ENCODE results near the gene PRDM5.

PRDM5 gene

DNA sequence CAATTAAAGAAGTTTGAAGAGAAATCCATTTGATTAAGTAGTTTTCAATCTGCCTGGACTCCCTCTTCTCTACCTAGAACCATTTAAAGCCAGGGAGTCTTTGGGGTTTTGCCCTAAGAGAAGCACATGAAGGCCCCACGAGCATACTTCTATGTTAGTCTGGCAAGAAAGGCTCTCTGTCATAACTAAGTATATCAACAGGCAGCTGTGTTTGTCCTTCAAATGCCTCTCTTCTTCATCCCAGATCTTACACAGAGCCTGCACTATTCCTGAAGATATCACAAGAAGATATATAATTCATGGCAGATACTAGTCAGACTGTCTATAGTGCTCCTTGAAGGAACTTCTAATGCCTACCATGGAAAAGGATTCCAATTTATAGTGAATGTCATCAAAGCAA lies 206.2 kb downstream of the PRDM5 start:
- TF ChIP-seq, protein P1, sequence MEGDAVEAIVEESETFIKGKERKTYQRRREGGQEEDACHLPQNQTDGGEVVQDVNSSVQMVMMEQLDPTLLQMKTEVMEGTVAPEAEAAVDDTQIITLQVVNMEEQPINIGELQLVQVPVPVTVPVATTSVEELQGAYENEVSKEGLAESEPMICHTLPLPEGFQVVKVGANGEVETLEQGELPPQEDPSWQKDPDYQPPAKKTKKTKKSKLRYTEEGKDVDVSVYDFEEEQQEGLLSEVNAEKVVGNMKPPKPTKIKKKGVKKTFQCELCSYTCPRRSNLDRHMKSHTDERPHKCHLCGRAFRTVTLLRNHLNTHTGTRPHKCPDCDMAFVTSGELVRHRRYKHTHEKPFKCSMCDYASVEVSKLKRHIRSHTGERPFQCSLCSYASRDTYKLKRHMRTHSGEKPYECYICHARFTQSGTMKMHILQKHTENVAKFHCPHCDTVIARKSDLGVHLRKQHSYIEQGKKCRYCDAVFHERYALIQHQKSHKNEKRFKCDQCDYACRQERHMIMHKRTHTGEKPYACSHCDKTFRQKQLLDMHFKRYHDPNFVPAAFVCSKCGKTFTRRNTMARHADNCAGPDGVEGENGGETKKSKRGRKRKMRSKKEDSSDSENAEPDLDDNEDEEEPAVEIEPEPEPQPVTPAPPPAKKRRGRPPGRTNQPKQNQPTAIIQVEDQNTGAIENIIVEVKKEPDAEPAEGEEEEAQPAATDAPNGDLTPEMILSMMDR (IDR thresholded peaks at IDR 0.05; ENCODE audit: low read length), result no peak
- no peak for TF ChIP-seq EZH2 (IDR thresholded peaks at IDR 0.05; ENCODE audit: borderline replicate concordance, low read length)
- Histone ChIP-seq H3F3A (ENCODE audit: insufficient read depth, low read length) (no peaks in the 10 kb centered on the region), H3K4me1 (ENCODE audit: insufficient read depth, low read length, severe bottlenecking) (peaks cover 36% of the 10 kb centered on the region), H3K9ac (ENCODE audit: low read length) (no peak overlapping the region), H3K4me2 (ENCODE audit: low read length) (no peak overlapping the region), H3K27ac (ENCODE audit: low read depth, low read length, poor library complexity, severe bottlenecking) (no peak overlapping the region), H3K79me2 (ENCODE audit: insufficient read depth, low read length) (no peaks in the 10 kb centered on the region), H3K4me3 (ENCODE audit: low read depth, low read length, poor library complexity, severe bottlenecking) (no peak overlapping the region), H3K27me3 (ENCODE audit: insufficient read depth, low read length) (no peaks in the 10 kb centered on the region), H4K20me1 (ENCODE audit: insufficient read depth, low read length) (no peaks in the 10 kb centered on the region), H3K36me3 (ENCODE audit: insufficient read depth, low read length) (no peaks in the 10 kb centered on the region), H3K9me3 (ENCODE audit: low read length) (no peaks in the 10 kb centered on the region), H2AFZ (ENCODE audit: low read length) (no peak overlapping the region), H3K9me2 (ENCODE audit: low read depth, low read length) (no peaks in the 10 kb centered on the region)

- no peaks in the 10 kb centered on the region for H3K9me2 ChIP-seq (ENCODE audit: low read depth, low read length)
- H3K4me1 ChIP-seq (ENCODE audit: insufficient read depth, low read length, severe bottlenecking), result peaks cover 18% of the 10 kb centered on the region
- H3K9ac ChIP-seq (ENCODE audit: low read length), result no peak overlapping the region
- no peaks in the 10 kb centered on the region for H3K36me3 ChIP-seq (ENCODE audit: insufficient read depth, low read length)
- no peaks in the 10 kb centered on the region for H3K27me3 ChIP-seq (ENCODE audit: insufficient read depth, low read length)
- TF ChIP-seq EZH2 (IDR thresholded peaks at IDR 0.05; ENCODE audit: borderline replicate concordance, low read length), result no peak
- TF ChIP-seq, protein P1 (IDR thresholded peaks at IDR 0.05; ENCODE audit: low read length), result no peak
- H3K27ac ChIP-seq (ENCODE audit: low read depth, low read length, poor library complexity, severe bottlenecking), result no peak overlapping the region
- no peak overlapping the region for H3K4me2 ChIP-seq (ENCODE audit: low read length)
- H4K20me1 ChIP-seq (ENCODE audit: insufficient read depth, low read length), result no peaks in the 10 kb centered on the region
- H3K9me3 ChIP-seq (ENCODE audit: low read length), result no peaks in the 10 kb centered on the region
- H2AFZ ChIP-seq (ENCODE audit: low read length), result no peak overlapping the region
- H3K79me2 ChIP-seq (ENCODE audit: insufficient read depth, low read length), result no peaks in the 10 kb centered on the region
- H3K4me3 ChIP-seq (ENCODE audit: low read depth, low read length, poor library complexity, severe bottlenecking), result no peak overlapping the region
- no peaks in the 10 kb centered on the region for H3F3A ChIP-seq (ENCODE audit: insufficient read depth, low read length)
Observed at GRCh38 chr4:120714417-120715010, 208.0 kb downstream of the PRDM5 start.

DNA sequence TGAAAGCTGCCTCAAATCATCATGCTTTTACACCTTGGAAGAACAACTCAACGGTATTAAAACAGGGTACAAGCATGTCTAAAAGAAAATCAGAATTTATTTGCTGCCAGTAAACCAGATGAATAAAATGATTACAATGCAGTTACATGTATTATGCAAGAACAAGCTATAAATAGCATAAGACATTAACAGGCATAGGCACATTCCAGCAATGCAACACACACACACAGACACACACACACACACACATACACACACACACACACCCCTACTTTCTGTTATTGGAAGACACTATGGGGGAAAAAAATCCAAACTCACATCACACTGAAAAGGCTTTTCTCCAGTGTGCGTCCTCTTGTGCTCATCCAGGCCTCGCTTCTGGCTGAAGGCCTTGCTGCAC lies 212.5 kb downstream of the PRDM5 start:
- no peaks in the 10 kb centered on the region for H3K4me1 ChIP-seq (ENCODE audit: insufficient read depth, low read length, severe bottlenecking)

More for the DNA sequence above, 212.5 kb downstream of the PRDM5 start:
- no peaks in the 10 kb centered on the region for H3K9me2 ChIP-seq (ENCODE audit: low read depth, low read length)
- H3K4me3 ChIP-seq (ENCODE audit: low read depth, low read length, poor library complexity, severe bottlenecking), result no peak overlapping the region
- no peaks in the 10 kb centered on the region for H3K36me3 ChIP-seq (ENCODE audit: insufficient read depth, low read length)
- no peak overlapping the region for H2AFZ ChIP-seq (ENCODE audit: low read length)
- H4K20me1 ChIP-seq (ENCODE audit: insufficient read depth, low read length), result no peaks in the 10 kb centered on the region
- no peaks in the 10 kb centered on the region for H3F3A ChIP-seq (ENCODE audit: insufficient read depth, low read length)
- H3K79me2 ChIP-seq (ENCODE audit: insufficient read depth, low read length), result no peaks in the 10 kb centered on the region
- no peaks in the 10 kb centered on the region for H3K9me3 ChIP-seq (ENCODE audit: low read length)
- no peak overlapping the region for H3K4me2 ChIP-seq (ENCODE audit: low read length)
- TF ChIP-seq, protein P1 (IDR thresholded peaks at IDR 0.05; ENCODE audit: low read length), result no peak
- TF ChIP-seq EZH2 (IDR thresholded peaks at IDR 0.05; ENCODE audit: borderline replicate concordance, low read length), result no peak
- H3K27me3 ChIP-seq (ENCODE audit: insufficient read depth, low read length), result no peaks in the 10 kb centered on the region
- H3K27ac ChIP-seq (ENCODE audit: low read depth, low read length, poor library complexity, severe bottlenecking), result no peak overlapping the region
- H3K9ac ChIP-seq (ENCODE audit: low read length), result no peak overlapping the region

Measured in OCI-LY1 (cell line).